HCT116 (cell line): ENCODE results near the gene TFF3. TPM values are rescaled to one million over a fixed set of nuclear protein-coding genes. Genes with fewer than 3 reads are reported as not detected.

Source experiments
- ATAC-seq: fragments of 200-7000 bp; cut with Tn5 transposase; 2 replicates; pipeline ENCODE4 v1.9.1; 2020; ENCODE audit warnings: mild to moderate bottlenecking, moderate library complexity
- BruUV-seq: library from RNA; stranded (reverse); fragments of 400-500 nt; replicated peaks from 2 replicates; lab custom pipeline; 2021; lab: Mats Ljungman, UMichigan
- CTCF ChIA-PET: fragments of 300-600 bp; sonication (Branson Sonifier 250); formaldehyde crosslinking; loops from one replicate; lab custom pipeline; 2021; ENCODE audit warnings: antibody characterized with exemption; lab: Charles Lee
- POLR2A ChIA-PET: fragments of 300-600, 350-600 bp; sonication (Branson Sonifier 250); formaldehyde crosslinking; loops from one replicate; lab custom pipeline; 2021; ENCODE audit warnings: antibody characterized with exemption; lab: Charles Lee
- RAD21 ChIA-PET, 2 experiments: fragments of 300-600 bp; sonication (Branson Sonifier 250); formaldehyde crosslinking; loops; one replicate each; lab custom pipeline; 2023; ENCODE audit warnings: low total read pairs in 2 of 2; ENCODE audit not compliant: uncharacterized antibody in 2 of 2, unreplicated experiment in 2 of 2, low non-redundant PET in 1 of 2; lab: Charles Lee
- DNase-seq: peaks from one replicate; pipeline ENCODE4 v3.0.0-alpha.2; 2010; ENCODE audit warnings: low read depth, low spot score
- H2AFZ ChIP-seq: fragments of 200-600 bp; shearing (Covaris generic), sonication (generic); 2 replicates; pipeline ENCODE4 v1.6.1; 2017; ENCODE audit warnings: low read depth, mixed run types, mixed read lengths, antibody characterized with exemption, low read length; ENCODE audit not compliant: poor library complexity, severe bottlenecking
- H3K27ac ChIP-seq: 2 replicates; pipeline ENCODE4 v1.5.1; 2012; ENCODE audit warnings: low read depth, low read length
- H3K27me3 ChIP-seq: fragments of 200-600 bp; sonication (generic); 2 replicates; pipeline ENCODE4 v1.6.1; 2016; ENCODE audit warnings: mixed run types, low read length, mixed read lengths; ENCODE audit not compliant: insufficient read depth
- H3K36me3 ChIP-seq, 2 experiments: fragments of 200-500 bp in 1 of 2; fragments of 200-600 bp in 1 of 2; sonication (Bioruptor generic) in 1 of 2; sonication (generic) in 1 of 2; 2 replicates each; pipeline versions ENCODE4 v1.5.1 to v1.6.1; 2014 to 2016; ENCODE audit warnings: low read length in 2 of 2, inconsistent platforms in 1 of 2, mixed read lengths in 1 of 2, mixed run types in 1 of 2; ENCODE audit not compliant: insufficient read depth in 2 of 2, control insufficient read depth in 1 of 2
- H3K4me1 ChIP-seq, 2 experiments: fragments of 200-600 bp in 1 of 2; sonication (generic) in 1 of 2; 2 replicates each; pipeline versions ENCODE4 v1.5.1 to v1.6.1; 2012 to 2017; ENCODE audit warnings: low read length in 2 of 2, inconsistent platforms in 1 of 2, mild to moderate bottlenecking in 1 of 2, mixed read lengths in 1 of 2, mixed run types in 1 of 2, moderate library complexity in 1 of 2; ENCODE audit not compliant: insufficient read depth in 2 of 2, control insufficient read depth in 1 of 2
- H3K4me2 ChIP-seq: fragments of 200-600 bp; sonication (generic); 2 replicates; pipeline ENCODE4 v1.6.1; 2017; ENCODE audit warnings: mixed run types, low read length, mixed read lengths
- H3K4me3 ChIP-seq, 2 experiments: fragments of 200-600 bp in 1 of 2; sonication (generic) in 1 of 2; replicated peaks in 1 of 2; 2 replicates each; pipeline ENCODE4 v1.5.1; 2011 to 2016; ENCODE audit warnings: low read length in 2 of 2, control low read depth in 1 of 2, low read depth in 1 of 2, mild to moderate bottlenecking in 1 of 2, mixed read lengths in 1 of 2, mixed run types in 1 of 2
- H3K79me2 ChIP-seq: fragments of 200-600 bp; sonication (generic); 2 replicates; pipeline ENCODE4 v1.6.1; 2017; ENCODE audit warnings: mild to moderate bottlenecking, mixed run types, low read length, moderate library complexity, mixed read lengths; ENCODE audit not compliant: insufficient read depth
- H3K9ac ChIP-seq: fragments of 200-600 bp; sonication (generic); 2 replicates; pipeline ENCODE4 v1.6.1; 2016; ENCODE audit warnings: low read length, mixed read lengths
- H3K9me2 ChIP-seq: fragments of 200-600 bp; sonication (generic), shearing (Covaris generic); 2 replicates; pipeline ENCODE4 v1.6.1; 2017; ENCODE audit warnings: mixed run types, mild to moderate bottlenecking, moderate library complexity; ENCODE audit not compliant: insufficient read depth
- H3K9me3 ChIP-seq, 2 experiments: fragments of 200-500 bp in 1 of 2; fragments of 200-600 bp in 1 of 2; sonication (Bioruptor generic) in 1 of 2; sonication (generic) in 1 of 2; 2 replicates each; pipeline ENCODE4 v1.6.1; 2014 to 2017; ENCODE audit warnings: low read length in 2 of 2, mixed read lengths in 2 of 2, inconsistent platforms in 1 of 2, low read depth in 1 of 2, mild to moderate bottlenecking in 1 of 2, mixed run types in 1 of 2, moderate library complexity in 1 of 2; ENCODE audit not compliant: control insufficient read depth in 1 of 2, insufficient read depth in 1 of 2
- H4K20me1 ChIP-seq: fragments of 200-600 bp; sonication (generic), shearing (Covaris generic); 2 replicates; pipeline ENCODE4 v1.6.1; 2017; ENCODE audit warnings: mixed run types, mild to moderate bottlenecking, moderate library complexity; ENCODE audit not compliant: insufficient read depth
- EGR1 ChIP-seq: IDR thresholded peaks from 2 replicates; pipeline ENCODE4 v1.6.1; 2012; ENCODE audit warnings: low read depth
- EZH2 ChIP-seq: fragments of 200-600 bp; sonication (generic); IDR thresholded peaks from 2 replicates; pipeline ENCODE4 v1.6.1; 2017; ENCODE audit warnings: antibody characterized with exemption, mixed run types
- RAD21 ChIP-seq: IDR thresholded peaks from 2 replicates; pipeline ENCODE4 v1.6.1; 2012; ENCODE audit warnings: low read depth, mild to moderate bottlenecking
- intact Hi-C: fragments of 100-400 bp; cut with micrococcal nuclease; formaldehyde crosslinking; loops from 2 replicates; pipeline ENCODE4 v1.10.0; 2022
- total RNA-seq: library from RNA; stranded (reverse); gene quantifications from one replicate; pipeline ENCODE4 v1.2.1, GENCODE V29; 2021; ENCODE audit not compliant: unreplicated experiment
- TF ChIP-seq, protein P1 (sequence below), 3 experiments: fragments of 200-600 bp in 1 of 3; sonication (generic) in 1 of 3; IDR thresholded peaks in 2 of 3; conservative IDR thresholded peaks in 1 of 3; 2 replicates each; pipeline ENCODE4 v1.5.1; 2012 to 2017; ENCODE audit warnings: low read depth in 2 of 3, low read length in 2 of 3, antibody characterized with exemption in 1 of 3, borderline replicate concordance in 1 of 3, control low read depth in 1 of 3, mild to moderate bottlenecking in 1 of 3, mixed read lengths in 1 of 3, mixed run types in 1 of 3, moderate library complexity in 1 of 3; ENCODE audit not compliant: insufficient read depth in 1 of 3
- TF ChIP-seq, protein P2 (sequence below): IDR thresholded peaks from 2 replicates; pipeline ENCODE4 v1.6.1; 2011; ENCODE audit warnings: mild to moderate bottlenecking, low read length, moderate library complexity; ENCODE audit not compliant: insufficient replicate concordance; ENCODE audit errors: extremely low read depth

The TFF3 gene
- total RNA-seq, 1 experiment from 2014 or later, result 0.22 TPM

DNA sequence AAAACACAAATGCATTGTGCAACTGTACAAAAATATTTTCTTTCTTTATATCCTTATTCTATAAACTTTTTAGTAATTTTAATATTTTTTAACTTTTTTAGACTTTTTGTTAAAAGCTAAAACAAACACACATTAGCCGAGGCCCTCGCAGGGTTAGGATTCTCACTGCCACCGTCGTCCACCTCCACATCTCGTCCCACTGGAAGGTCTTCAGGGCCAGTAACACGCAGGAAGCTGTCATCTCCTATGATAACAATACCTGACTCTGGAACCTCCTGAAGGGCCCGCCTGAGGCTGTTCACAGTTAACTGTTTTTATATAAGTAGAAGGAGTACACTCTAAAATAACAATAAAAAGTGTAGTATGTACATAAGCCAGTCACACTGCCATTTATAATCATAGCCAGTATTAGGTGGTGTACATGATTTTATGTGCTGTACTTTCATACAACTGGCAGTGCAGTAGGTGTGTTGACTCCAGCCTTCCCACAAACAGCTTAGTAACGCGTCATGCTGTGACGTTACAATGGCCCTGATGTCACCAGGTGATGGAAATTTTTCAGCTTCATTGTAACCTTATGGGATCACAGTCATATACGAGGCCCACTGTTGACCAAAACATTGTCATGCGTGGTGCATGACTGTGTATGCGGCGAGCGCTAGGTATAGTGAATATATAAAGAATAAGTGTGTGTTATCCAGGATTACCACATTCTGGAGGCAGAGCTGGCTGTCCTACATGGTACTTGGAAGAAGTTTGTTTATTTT is 26.8 kb upstream of the TFF3 start:
- no peak overlapping the region for H3K27ac ChIP-seq
- intact Hi-C loops, result no loop called here
- H3K9me2 ChIP-seq, result no peaks in the 10 kb centered on the region
- no peak overlapping the region for H3K4me2 ChIP-seq
- H3K4me3 ChIP-seq, result no peak overlapping the region
- no peaks in the 10 kb centered on the region for H3K27me3 ChIP-seq
- no TSS peak for BruUV-seq
- DNase-seq, result no peak
- H3K4me1 ChIP-seq, result no peaks in the 10 kb centered on the region
- ChIA-PET POLR2A (no interaction called here), CTCF (no interaction called here), RAD21 (no interaction called here)
- no peak for TF ChIP-seq EZH2
- no peak for TF ChIP-seq EGR1
- no peak for TF ChIP-seq RAD21
- TF ChIP-seq, protein P1, sequence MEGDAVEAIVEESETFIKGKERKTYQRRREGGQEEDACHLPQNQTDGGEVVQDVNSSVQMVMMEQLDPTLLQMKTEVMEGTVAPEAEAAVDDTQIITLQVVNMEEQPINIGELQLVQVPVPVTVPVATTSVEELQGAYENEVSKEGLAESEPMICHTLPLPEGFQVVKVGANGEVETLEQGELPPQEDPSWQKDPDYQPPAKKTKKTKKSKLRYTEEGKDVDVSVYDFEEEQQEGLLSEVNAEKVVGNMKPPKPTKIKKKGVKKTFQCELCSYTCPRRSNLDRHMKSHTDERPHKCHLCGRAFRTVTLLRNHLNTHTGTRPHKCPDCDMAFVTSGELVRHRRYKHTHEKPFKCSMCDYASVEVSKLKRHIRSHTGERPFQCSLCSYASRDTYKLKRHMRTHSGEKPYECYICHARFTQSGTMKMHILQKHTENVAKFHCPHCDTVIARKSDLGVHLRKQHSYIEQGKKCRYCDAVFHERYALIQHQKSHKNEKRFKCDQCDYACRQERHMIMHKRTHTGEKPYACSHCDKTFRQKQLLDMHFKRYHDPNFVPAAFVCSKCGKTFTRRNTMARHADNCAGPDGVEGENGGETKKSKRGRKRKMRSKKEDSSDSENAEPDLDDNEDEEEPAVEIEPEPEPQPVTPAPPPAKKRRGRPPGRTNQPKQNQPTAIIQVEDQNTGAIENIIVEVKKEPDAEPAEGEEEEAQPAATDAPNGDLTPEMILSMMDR (IDR thresholded peaks at IDR 0.05 in 2 of 3, conservative IDR thresholded peaks at IDR 0.05 in 1 of 3; ENCODE audit: borderline replicate concordance in 1 of 3, insufficient read depth in 1 of 3, low read depth in 2 of 3, low read length in 2 of 3), result no peak
- TF ChIP-seq, protein P2, sequence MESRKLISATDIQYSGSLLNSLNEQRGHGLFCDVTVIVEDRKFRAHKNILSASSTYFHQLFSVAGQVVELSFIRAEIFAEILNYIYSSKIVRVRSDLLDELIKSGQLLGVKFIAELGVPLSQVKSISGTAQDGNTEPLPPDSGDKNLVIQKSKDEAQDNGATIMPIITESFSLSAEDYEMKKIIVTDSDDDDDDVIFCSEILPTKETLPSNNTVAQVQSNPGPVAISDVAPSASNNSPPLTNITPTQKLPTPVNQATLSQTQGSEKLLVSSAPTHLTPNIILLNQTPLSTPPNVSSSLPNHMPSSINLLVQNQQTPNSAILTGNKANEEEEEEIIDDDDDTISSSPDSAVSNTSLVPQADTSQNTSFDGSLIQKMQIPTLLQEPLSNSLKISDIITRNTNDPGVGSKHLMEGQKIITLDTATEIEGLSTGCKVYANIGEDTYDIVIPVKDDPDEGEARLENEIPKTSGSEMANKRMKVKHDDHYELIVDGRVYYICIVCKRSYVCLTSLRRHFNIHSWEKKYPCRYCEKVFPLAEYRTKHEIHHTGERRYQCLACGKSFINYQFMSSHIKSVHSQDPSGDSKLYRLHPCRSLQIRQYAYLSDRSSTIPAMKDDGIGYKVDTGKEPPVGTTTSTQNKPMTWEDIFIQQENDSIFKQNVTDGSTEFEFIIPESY, result no peak
- H3K9me3 ChIP-seq, result no peaks in the 10 kb centered on the region
- no peak overlapping the region for H3K9ac ChIP-seq
- ATAC-seq, result no peak
- no peaks in the 10 kb centered on the region for H4K20me1 ChIP-seq
- no peaks in the 10 kb centered on the region for H3K36me3 ChIP-seq
- H2AFZ ChIP-seq, result no peak overlapping the region
- H3K79me2 ChIP-seq, result no peaks in the 10 kb centered on the region
